ENCODE results near the gene TSPAN16. TPM values are rescaled to one million over a fixed set of nuclear protein-coding genes. Genes with fewer than 3 reads are reported as not detected.

Gene TSPAN16
- total RNA-seq, 3 donors from 2014 or later (not counting 1 experiment from before 2014, with no cell fraction given), result not detected

GRCh38 chr19:11261971-11262839 is 33.8 kb upstream of the TSPAN16 start, which contains the start of gene DOCK6:
Gene DOCK6 (minus strand): TSS chr19:11262524. CDS start chr19:11262440, 84 bp downstream.
- Mint-ChIP-seq H3K27ac (no peak within 1 kb of the TSS), H3K27me3 (ENCODE audit: low read depth in 2 of 2) (peaks cover 20 to 23% of the 10 kb centered on the region in 2 donors)

DNA sequence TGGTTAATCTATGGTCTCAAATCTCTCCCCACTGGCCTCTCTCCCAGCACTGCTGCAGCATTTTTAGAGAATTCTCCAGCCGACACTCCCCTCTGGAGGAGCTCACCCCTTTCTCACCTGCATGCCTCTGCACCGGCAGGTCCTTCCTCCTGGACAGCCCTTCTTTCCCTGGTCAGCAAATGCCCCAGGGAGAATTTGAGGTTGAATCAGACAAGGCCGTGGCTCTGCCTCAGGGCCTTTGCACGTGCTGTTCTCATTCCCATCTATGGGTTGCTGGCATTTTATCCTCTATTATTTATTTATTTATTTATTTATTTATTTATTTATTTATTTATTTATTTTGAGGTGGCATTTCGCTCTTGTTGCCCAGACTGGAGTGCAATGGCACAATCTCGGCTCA is 32.2 kb upstream of the TSPAN16 start:
- H3K36me3 ChIP-seq (ENCODE audit: control insufficient read depth, insufficient read depth, low read length), result no peaks in the 10 kb centered on the region
- Mint-ChIP-seq H3K27me3 (ENCODE audit: low read depth in 2 of 2) (peaks cover 29 to 36% of the 10 kb centered on the region in 2 donors), H3K27ac (no peak overlapping the region), H3K4me3 (peak overlapping the region; percentile 58), H3K9me3 (no peaks in the 10 kb centered on the region), H3K36me3 (no peaks in the 10 kb centered on the region), H3K4me1 (no peaks in the 10 kb centered on the region)
- H3K4me3 ChIP-seq (ENCODE audit: low read length), result no peak overlapping the region
- peaks cover 25% of the 10 kb centered on the region for H3K27me3 ChIP-seq (ENCODE audit: control insufficient read depth, insufficient read depth, low read length)
- TF ChIP-seq, protein P1, sequence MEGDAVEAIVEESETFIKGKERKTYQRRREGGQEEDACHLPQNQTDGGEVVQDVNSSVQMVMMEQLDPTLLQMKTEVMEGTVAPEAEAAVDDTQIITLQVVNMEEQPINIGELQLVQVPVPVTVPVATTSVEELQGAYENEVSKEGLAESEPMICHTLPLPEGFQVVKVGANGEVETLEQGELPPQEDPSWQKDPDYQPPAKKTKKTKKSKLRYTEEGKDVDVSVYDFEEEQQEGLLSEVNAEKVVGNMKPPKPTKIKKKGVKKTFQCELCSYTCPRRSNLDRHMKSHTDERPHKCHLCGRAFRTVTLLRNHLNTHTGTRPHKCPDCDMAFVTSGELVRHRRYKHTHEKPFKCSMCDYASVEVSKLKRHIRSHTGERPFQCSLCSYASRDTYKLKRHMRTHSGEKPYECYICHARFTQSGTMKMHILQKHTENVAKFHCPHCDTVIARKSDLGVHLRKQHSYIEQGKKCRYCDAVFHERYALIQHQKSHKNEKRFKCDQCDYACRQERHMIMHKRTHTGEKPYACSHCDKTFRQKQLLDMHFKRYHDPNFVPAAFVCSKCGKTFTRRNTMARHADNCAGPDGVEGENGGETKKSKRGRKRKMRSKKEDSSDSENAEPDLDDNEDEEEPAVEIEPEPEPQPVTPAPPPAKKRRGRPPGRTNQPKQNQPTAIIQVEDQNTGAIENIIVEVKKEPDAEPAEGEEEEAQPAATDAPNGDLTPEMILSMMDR (IDR thresholded peaks at IDR 0.05), result no peak
- intact Hi-C loops (cut with micrococcal nuclease), result no loop called here
- peaks cover 10% of the 10 kb centered on the region for H3K4me1 ChIP-seq (ENCODE audit: control insufficient read depth, insufficient read depth, low read length)
- H3K9me3 ChIP-seq (ENCODE audit: control insufficient read depth, insufficient read depth, low read length), result no peaks in the 10 kb centered on the region
- no peak overlapping the region for H3K27ac ChIP-seq (ENCODE audit: low read length)
- WGBS (ENCODE audit: insufficient coverage), result 97% methylated on average over 2 of the region's 6 CpGs
- no peak for ATAC-seq
- DNase-seq, result no peak

More at GRCh38 chr19:11261971-11262839, 33.8 kb upstream of the TSPAN16 start, which contains the start of gene DOCK6:
- WGBS (ENCODE audit: insufficient coverage), result 2% methylated on average over 91 of the region's 91 CpGs
- no peaks in the 10 kb centered on the region for H3K4me1 Mint-ChIP-seq
- H3K9me3 ChIP-seq (ENCODE audit: control insufficient read depth, insufficient read depth, low read length), result no peaks in the 10 kb centered on the region
- intact Hi-C loops (cut with micrococcal nuclease), result no loop called here
- no peaks in the 10 kb centered on the region for H3K36me3 ChIP-seq (ENCODE audit: control insufficient read depth, insufficient read depth, low read length)
- no peaks in the 10 kb centered on the region for H3K36me3 Mint-ChIP-seq
- no peak within 1 kb of the TSS for H3K27ac ChIP-seq (ENCODE audit: low read length)
- no peaks in the 10 kb centered on the region for H3K9me3 Mint-ChIP-seq
- peak within 1 kb of the TSS; percentile 30 for H3K4me3 ChIP-seq (ENCODE audit: low read length)
- peaks cover 10% of the 10 kb centered on the region for H3K4me1 ChIP-seq (ENCODE audit: control insufficient read depth, insufficient read depth, low read length)
- TF ChIP-seq, protein P1 (IDR thresholded peaks at IDR 0.05), result no peak
- H3K27me3 ChIP-seq (ENCODE audit: control insufficient read depth, insufficient read depth, low read length), result peaks cover 19% of the 10 kb centered on the region
- ATAC-seq (peak; percentile 56 to 80 (median 69)), DNase-seq (no peak)
- H3K4me3 Mint-ChIP-seq, result peak within 1 kb of the TSS; percentile 81

GRCh38 chr19:11264452-11265176 is 31.3 kb upstream of the TSPAN16 start:
- Histone ChIP-seq H3K4me3 (ENCODE audit: low read length) (no peak overlapping the region), H3K27ac (ENCODE audit: low read length) (no peak overlapping the region), H3K4me1 (ENCODE audit: control insufficient read depth, insufficient read depth, low read length) (peaks cover 10% of the 10 kb centered on the region), H3K27me3 (ENCODE audit: control insufficient read depth, insufficient read depth, low read length) (peaks cover 28% of the 10 kb centered on the region), H3K36me3 (ENCODE audit: control insufficient read depth, insufficient read depth, low read length) (no peaks in the 10 kb centered on the region), H3K9me3 (ENCODE audit: control insufficient read depth, insufficient read depth, low read length) (no peaks in the 10 kb centered on the region)
- DNase-seq, result no peak
- no peaks in the 10 kb centered on the region for H3K9me3 Mint-ChIP-seq
- peaks cover 29 to 45% of the 10 kb centered on the region in 2 donors for H3K27me3 Mint-ChIP-seq (ENCODE audit: low read depth in 2 of 2)
- no peak for ATAC-seq
- intact Hi-C loops (cut with micrococcal nuclease), result no loop called here
- no peaks in the 10 kb centered on the region for H3K36me3 Mint-ChIP-seq
- TF ChIP-seq, protein P1 (IDR thresholded peaks at IDR 0.05), result no peak
- 86% methylated on average over 15 of the region's 19 CpGs for WGBS (ENCODE audit: insufficient coverage)
- no peaks in the 10 kb centered on the region for H3K4me1 Mint-ChIP-seq
- H3K4me3 Mint-ChIP-seq, result no peak overlapping the region
- H3K27ac Mint-ChIP-seq, result no peak overlapping the region

Data from natural killer cell (primary cell).